Breast epithelium (tissue), 4 donors: ENCODE measurements around the gene GAL3ST3. TPM values are rescaled to one million over a fixed set of nuclear protein-coding genes. Genes with fewer than 3 reads are reported as not detected.
A peak's percentile ranks its signal among the peaks of the same experiment; 100 is the strongest.
"Not testable (repeated sequence)": the region's sequence is repeated elsewhere in the genome, so short reads cannot be mapped to it uniquely, and the experiment has no call there.

Experiments
- DNase-seq, 2 donors: peaks; one replicate each; pipeline ENCODE4 v3.0.0-alpha.2; 2019; ENCODE audit warnings: low spot score in 2 of 2
- H3K27ac ChIP-seq, 2 donors: fragments of 200-600 bp; sonication (generic) in 1 of 2; one replicate each; pipeline ENCODE4 v1.5.1; 2016 to 2019; ENCODE audit warnings: mild to moderate bottlenecking in 1 of 2
- H3K27me3 ChIP-seq, 2 donors: fragments of 200-600 bp; sonication (generic) in 1 of 2; one replicate each; pipeline versions ENCODE4 v1.5.1 to v1.6.0; 2017 to 2019; ENCODE audit warnings: control low read depth in 1 of 2, mild to moderate bottlenecking in 1 of 2
- H3K36me3 ChIP-seq: fragments of 200-600 bp; one replicate; pipeline ENCODE4 v1.5.1; 2019
- H3K4me1 ChIP-seq, 2 donors: fragments of 200-600 bp; sonication (generic); one replicate each; pipeline ENCODE4 v1.5.1; 2016 to 2019; ENCODE audit warnings: control low read depth in 1 of 2
- H3K4me3 ChIP-seq, 3 donors: fragments of 200-600 bp; sonication (generic); 1 replicate in 2 of 3; 2 replicates in 1 of 3; pipeline ENCODE4 v1.5.1; 2016 to 2019; ENCODE audit warnings: mild to moderate bottlenecking in 3 of 3, moderate library complexity in 2 of 3
- H3K9me3 ChIP-seq, 2 donors: fragments of 200-600 bp; sonication (generic) in 1 of 2; one replicate each; pipeline ENCODE4 v1.5.1; 2016 to 2019; ENCODE audit warnings: control low read depth in 1 of 2
- POLR2A ChIP-seq: fragments of 450-650 bp; IDR thresholded peaks from one replicate; pipeline ENCODE4 v1.6.1; 2016; ENCODE audit warnings: antibody characterized with exemption, mild to moderate bottlenecking, moderate library complexity
- POLR2AphosphoS5 ChIP-seq, 3 donors: sonication (generic); formaldehyde crosslinking; IDR thresholded peaks; one replicate each; pipeline ENCODE4 v1.6.1; 2017; ENCODE audit warnings: antibody characterized with exemption in 3 of 3
- intact Hi-C: fragments of 100-400 bp; cut with DNase I; formaldehyde crosslinking; loops from one replicate; pipeline ENCODE4 v1.15.1; 2023; ENCODE audit warnings: low total_unique reads
- total RNA-seq, 3 donors: library from RNA; depleted of rRNA; stranded (reverse); fragments of >200 nt; gene quantifications; one replicate each; pipeline ENCODE4 v1.1.0, GENCODE V29; 2016
- TF ChIP-seq, protein P1 (sequence below), 3 donors: fragments of 450-650 bp; IDR thresholded peaks; one replicate each; pipeline ENCODE4 v1.5.1; 2016 to 2017; ENCODE audit warnings: antibody characterized with exemption in 3 of 3, mild to moderate bottlenecking in 3 of 3, moderate library complexity in 3 of 3

Gene GAL3ST3, protein sequence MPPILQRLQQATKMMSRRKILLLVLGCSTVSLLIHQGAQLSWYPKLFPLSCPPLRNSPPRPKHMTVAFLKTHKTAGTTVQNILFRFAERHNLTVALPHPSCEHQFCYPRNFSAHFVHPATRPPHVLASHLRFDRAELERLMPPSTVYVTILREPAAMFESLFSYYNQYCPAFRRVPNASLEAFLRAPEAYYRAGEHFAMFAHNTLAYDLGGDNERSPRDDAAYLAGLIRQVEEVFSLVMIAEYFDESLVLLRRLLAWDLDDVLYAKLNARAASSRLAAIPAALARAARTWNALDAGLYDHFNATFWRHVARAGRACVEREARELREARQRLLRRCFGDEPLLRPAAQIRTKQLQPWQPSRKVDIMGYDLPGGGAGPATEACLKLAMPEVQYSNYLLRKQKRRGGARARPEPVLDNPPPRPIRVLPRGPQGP
- under 1 TPM in 1 of 3 donors, not detected in 2; 0.29 TPM for total RNA-seq

DNA sequence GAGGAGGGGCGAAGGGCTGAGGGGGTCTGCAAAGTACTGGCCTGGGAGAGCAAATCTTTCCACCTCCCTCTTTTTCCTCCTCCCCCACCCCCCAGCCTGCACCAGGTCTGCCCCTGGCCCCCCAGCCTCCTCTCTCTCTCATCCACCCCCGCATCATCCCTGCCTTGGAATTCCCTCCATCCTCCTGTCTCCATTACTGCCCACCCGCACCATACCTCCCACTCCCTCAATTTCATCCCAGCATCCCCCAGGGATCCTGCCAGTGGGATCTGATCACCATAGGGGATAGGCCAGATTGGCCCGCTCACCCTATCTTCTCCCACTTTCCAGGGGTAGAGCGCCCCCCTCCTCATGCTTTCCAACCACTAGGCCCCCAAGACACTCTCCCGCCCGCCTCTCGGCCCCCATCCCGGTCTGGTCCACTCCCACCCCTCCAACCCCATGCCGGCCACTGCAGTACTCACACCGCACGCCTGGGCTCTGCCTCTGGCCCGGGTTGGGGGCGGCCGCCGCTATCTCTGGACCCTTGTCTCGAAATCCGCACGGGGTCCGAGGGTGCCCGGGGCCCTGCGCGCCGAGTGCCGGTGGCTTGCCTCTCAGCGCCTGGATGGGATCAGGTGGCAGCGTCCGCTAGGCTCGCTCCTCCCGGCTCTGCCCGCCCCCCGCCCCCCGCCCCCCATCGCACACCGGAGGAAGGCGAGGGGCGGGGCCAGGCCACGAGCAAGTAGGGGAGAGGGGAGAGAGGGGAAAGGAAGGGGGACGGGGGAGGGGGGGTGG lies at the start of gene GAL3ST3:
GAL3ST3 (minus strand) TSS at position 615 of the 777 bp plus-strand sequence. CDS start 3,746 bp downstream, outside the sequence.
- Histone ChIP-seq H3K27me3 (peaks cover 0 to 13% of the 10 kb centered on the region in 2 donors), H3K4me3 (peak within 1 kb of the TSS in 2 of 3 donors; percentile 32 to 35), H3K9me3 (no peaks in the 10 kb centered on the region), H3K27ac (no peak within 1 kb of the TSS), H3K4me1 (peaks cover 5 to 16% of the 10 kb centered on the region in 2 donors), H3K36me3 (no peaks in the 10 kb centered on the region)
- intact Hi-C loops, result no loop called here
- no peak for DNase-seq
- TF ChIP-seq POLR2AphosphoS5 (IDR thresholded peaks at IDR 0.05), result no peak
- TF ChIP-seq POLR2A, result no peak
- TF ChIP-seq, protein P1, sequence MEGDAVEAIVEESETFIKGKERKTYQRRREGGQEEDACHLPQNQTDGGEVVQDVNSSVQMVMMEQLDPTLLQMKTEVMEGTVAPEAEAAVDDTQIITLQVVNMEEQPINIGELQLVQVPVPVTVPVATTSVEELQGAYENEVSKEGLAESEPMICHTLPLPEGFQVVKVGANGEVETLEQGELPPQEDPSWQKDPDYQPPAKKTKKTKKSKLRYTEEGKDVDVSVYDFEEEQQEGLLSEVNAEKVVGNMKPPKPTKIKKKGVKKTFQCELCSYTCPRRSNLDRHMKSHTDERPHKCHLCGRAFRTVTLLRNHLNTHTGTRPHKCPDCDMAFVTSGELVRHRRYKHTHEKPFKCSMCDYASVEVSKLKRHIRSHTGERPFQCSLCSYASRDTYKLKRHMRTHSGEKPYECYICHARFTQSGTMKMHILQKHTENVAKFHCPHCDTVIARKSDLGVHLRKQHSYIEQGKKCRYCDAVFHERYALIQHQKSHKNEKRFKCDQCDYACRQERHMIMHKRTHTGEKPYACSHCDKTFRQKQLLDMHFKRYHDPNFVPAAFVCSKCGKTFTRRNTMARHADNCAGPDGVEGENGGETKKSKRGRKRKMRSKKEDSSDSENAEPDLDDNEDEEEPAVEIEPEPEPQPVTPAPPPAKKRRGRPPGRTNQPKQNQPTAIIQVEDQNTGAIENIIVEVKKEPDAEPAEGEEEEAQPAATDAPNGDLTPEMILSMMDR (IDR thresholded peaks at IDR 0.05), result no peak

DNA sequence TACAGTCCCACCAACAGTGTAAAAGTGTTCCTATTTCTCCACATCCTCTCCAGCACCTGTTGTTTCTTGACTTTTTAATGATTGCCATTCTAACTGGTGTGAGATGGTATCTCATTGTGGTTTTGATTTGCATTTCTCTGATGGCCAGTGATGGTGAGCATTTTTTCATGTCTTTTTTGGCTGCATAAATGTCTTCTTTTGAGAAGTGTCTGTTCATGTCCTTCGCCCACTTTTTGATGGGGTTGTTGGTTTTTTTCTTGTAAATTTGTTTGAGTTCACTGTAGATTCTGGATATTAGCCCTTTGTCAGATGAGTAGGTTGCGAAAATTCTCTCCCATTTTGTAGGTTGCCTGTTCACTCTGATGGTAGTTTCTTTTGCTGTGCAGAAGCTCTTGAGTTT lies 43.2 kb upstream of the GAL3ST3 start:
- H3K4me3 ChIP-seq, H3K4me1 ChIP-seq, H3K27ac ChIP-seq, DNase-seq, H3K36me3 ChIP-seq, H3K9me3 ChIP-seq, H3K27me3 ChIP-seq, intact Hi-C loops: not testable (repeated sequence)

DNA sequence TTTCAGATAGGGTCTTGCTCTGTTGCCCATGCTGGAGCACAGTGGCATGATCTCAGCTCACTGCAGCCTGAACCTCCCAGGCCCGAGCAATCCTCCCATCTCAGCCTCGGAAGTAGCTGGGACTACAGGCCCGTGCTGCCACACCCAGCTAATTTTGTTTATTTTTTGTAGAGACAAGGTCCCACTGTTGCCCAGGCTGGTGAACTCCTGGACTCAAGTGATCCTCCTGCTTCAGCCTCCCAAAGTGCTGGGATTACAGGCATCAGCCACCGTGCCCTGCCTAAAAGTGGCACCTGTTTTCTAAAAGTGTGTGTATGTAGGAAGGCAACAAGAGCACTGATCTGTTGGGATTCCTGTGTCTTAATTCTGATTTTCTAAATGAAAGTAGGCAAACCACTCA lies 41.3 kb upstream of the GAL3ST3 start:
- intact Hi-C loops, result no loop called here
- TF ChIP-seq, protein P1 (IDR thresholded peaks at IDR 0.05), result no peak
- TF ChIP-seq POLR2A (no peak), POLR2AphosphoS5 (IDR thresholded peaks at IDR 0.05) (no peak)
- Histone ChIP-seq H3K27me3 (no peaks in the 10 kb centered on the region), H3K4me3 (no peak overlapping the region), H3K4me1 (no peaks in the 10 kb centered on the region), H3K36me3 (no peaks in the 10 kb centered on the region), H3K27ac (no peak overlapping the region), H3K9me3 (no peaks in the 10 kb centered on the region)
- peak in 1 of 2 donors; percentile 8 for DNase-seq

DNA sequence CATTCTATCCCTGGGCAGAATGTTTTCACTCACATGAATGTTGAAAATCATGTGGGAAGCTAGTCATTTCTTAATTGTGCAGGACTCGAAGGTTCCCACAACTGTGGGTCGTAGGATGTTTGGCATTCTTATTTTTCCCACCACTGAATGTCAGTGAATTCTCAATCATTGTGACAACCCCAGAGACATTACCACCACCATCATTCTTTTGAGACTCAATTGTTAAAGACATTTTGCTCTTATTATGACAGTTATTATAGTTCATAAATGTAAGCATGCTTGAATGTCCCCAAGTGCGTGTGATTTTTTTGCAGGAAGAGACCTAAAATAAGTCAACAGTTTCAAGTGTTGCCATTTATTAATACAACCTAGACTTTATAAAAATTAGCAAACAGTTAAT lies 40.1 kb upstream of the GAL3ST3 start:
- Histone ChIP-seq H3K4me1 (no peaks in the 10 kb centered on the region), H3K9me3 (no peaks in the 10 kb centered on the region), H3K27me3 (no peaks in the 10 kb centered on the region), H3K4me3 (no peak overlapping the region), H3K36me3 (no peaks in the 10 kb centered on the region), H3K27ac (no peak overlapping the region)
- TF ChIP-seq POLR2A, result no peak
- TF ChIP-seq, protein P1 (IDR thresholded peaks at IDR 0.05), result no peak
- no peak for TF ChIP-seq POLR2AphosphoS5 (IDR thresholded peaks at IDR 0.05)
- no peak for DNase-seq
- intact Hi-C loops, result no loop called here

DNA sequence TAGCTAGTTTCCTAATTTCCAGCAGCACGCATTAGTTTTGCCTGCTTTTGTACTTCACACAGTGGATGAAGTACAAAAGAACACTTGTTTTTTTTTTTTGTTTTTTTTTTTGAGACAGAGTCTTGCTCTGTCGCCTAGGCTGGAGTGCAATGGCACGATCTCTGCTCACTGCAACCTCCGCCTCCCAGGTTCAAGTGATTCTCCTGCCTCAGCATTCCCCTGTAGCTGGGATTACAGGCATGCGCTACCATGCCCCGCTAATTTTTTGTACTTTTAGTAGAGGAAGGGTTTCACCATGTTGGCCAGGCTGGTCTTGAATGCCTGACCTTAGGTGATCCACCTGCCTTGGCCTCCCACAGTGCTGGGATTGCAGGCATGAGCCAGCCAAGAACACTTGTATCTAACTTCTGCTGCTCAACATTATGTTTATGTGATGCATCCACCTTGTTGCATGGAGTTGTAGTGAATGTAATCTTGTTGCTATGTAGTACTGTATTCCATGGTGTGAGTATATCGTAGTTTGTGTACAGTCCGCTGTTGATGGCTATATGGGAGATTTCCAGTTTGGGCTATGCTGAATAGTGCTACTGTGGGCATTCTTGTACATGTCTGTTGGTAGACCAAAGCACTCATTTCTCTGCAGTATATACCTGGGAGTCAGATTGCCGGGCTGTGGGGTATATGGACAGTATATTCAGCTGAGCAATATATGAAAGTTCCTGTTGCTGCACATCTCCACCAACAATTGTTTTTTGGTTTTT lies 38.4 kb upstream of the GAL3ST3 start:
- Histone ChIP-seq H3K4me3 (no peak overlapping the region), H3K4me1 (peaks cover 0 to 6% of the 10 kb centered on the region in 2 donors), H3K9me3 (no peaks in the 10 kb centered on the region), H3K27me3 (no peaks in the 10 kb centered on the region), H3K27ac (no peak overlapping the region), H3K36me3 (no peaks in the 10 kb centered on the region)
- DNase-seq, result no peak
- TF ChIP-seq POLR2A (no peak), POLR2AphosphoS5 (IDR thresholded peaks at IDR 0.05) (no peak)
- TF ChIP-seq, protein P1 (IDR thresholded peaks at IDR 0.05), result no peak
- intact Hi-C loops, result no loop called here
